HCT116 (cell line): ENCODE data around the gene MTREX. TPM values are rescaled to one million over a fixed set of nuclear protein-coding genes. Genes with fewer than 3 reads are reported as not detected.

Experiments
- ATAC-seq: fragments of 200-7000 bp; cut with Tn5 transposase; 2 replicates; pipeline ENCODE4 v1.9.1; 2020; ENCODE audit warnings: mild to moderate bottlenecking, moderate library complexity
- BruUV-seq: library from RNA; stranded (reverse); fragments of 400-500 nt; replicated peaks from 2 replicates; lab custom pipeline; 2021; lab: Mats Ljungman, UMichigan
- CTCF ChIA-PET: fragments of 300-600 bp; sonication (Branson Sonifier 250); formaldehyde crosslinking; loops from one replicate; lab custom pipeline; 2021; ENCODE audit warnings: antibody characterized with exemption; lab: Charles Lee
- POLR2A ChIA-PET: fragments of 300-600, 350-600 bp; sonication (Branson Sonifier 250); formaldehyde crosslinking; loops from one replicate; lab custom pipeline; 2021; ENCODE audit warnings: antibody characterized with exemption; lab: Charles Lee
- RAD21 ChIA-PET, 2 experiments: fragments of 300-600 bp; sonication (Branson Sonifier 250); formaldehyde crosslinking; loops; one replicate each; lab custom pipeline; 2023; ENCODE audit warnings: low total read pairs in 2 of 2; ENCODE audit not compliant: uncharacterized antibody in 2 of 2, unreplicated experiment in 2 of 2, low non-redundant PET in 1 of 2; lab: Charles Lee
- DNase-seq: peaks from one replicate; pipeline ENCODE4 v3.0.0-alpha.2; 2010; ENCODE audit warnings: low read depth, low spot score
- H2AFZ ChIP-seq: fragments of 200-600 bp; shearing (Covaris generic), sonication (generic); 2 replicates; pipeline ENCODE4 v1.6.1; 2017; ENCODE audit warnings: low read depth, mixed run types, mixed read lengths, antibody characterized with exemption, low read length; ENCODE audit not compliant: poor library complexity, severe bottlenecking
- H3K27ac ChIP-seq: 2 replicates; pipeline ENCODE4 v1.5.1; 2012; ENCODE audit warnings: low read depth, low read length
- H3K27me3 ChIP-seq: fragments of 200-600 bp; sonication (generic); 2 replicates; pipeline ENCODE4 v1.6.1; 2016; ENCODE audit warnings: mixed run types, low read length, mixed read lengths; ENCODE audit not compliant: insufficient read depth
- H3K36me3 ChIP-seq, 2 experiments: fragments of 200-500 bp in 1 of 2; fragments of 200-600 bp in 1 of 2; sonication (Bioruptor generic) in 1 of 2; sonication (generic) in 1 of 2; 2 replicates each; pipeline versions ENCODE4 v1.5.1 to v1.6.1; 2014 to 2016; ENCODE audit warnings: low read length in 2 of 2, inconsistent platforms in 1 of 2, mixed read lengths in 1 of 2, mixed run types in 1 of 2; ENCODE audit not compliant: insufficient read depth in 2 of 2, control insufficient read depth in 1 of 2
- H3K4me1 ChIP-seq, 2 experiments: fragments of 200-600 bp in 1 of 2; sonication (generic) in 1 of 2; 2 replicates each; pipeline versions ENCODE4 v1.5.1 to v1.6.1; 2012 to 2017; ENCODE audit warnings: low read length in 2 of 2, inconsistent platforms in 1 of 2, mild to moderate bottlenecking in 1 of 2, mixed read lengths in 1 of 2, mixed run types in 1 of 2, moderate library complexity in 1 of 2; ENCODE audit not compliant: insufficient read depth in 2 of 2, control insufficient read depth in 1 of 2
- H3K4me2 ChIP-seq: fragments of 200-600 bp; sonication (generic); 2 replicates; pipeline ENCODE4 v1.6.1; 2017; ENCODE audit warnings: mixed run types, low read length, mixed read lengths
- H3K4me3 ChIP-seq, 2 experiments: fragments of 200-600 bp in 1 of 2; sonication (generic) in 1 of 2; replicated peaks in 1 of 2; 2 replicates each; pipeline ENCODE4 v1.5.1; 2011 to 2016; ENCODE audit warnings: low read length in 2 of 2, control low read depth in 1 of 2, low read depth in 1 of 2, mild to moderate bottlenecking in 1 of 2, mixed read lengths in 1 of 2, mixed run types in 1 of 2
- H3K79me2 ChIP-seq: fragments of 200-600 bp; sonication (generic); 2 replicates; pipeline ENCODE4 v1.6.1; 2017; ENCODE audit warnings: mild to moderate bottlenecking, mixed run types, low read length, moderate library complexity, mixed read lengths; ENCODE audit not compliant: insufficient read depth
- H3K9ac ChIP-seq: fragments of 200-600 bp; sonication (generic); 2 replicates; pipeline ENCODE4 v1.6.1; 2016; ENCODE audit warnings: low read length, mixed read lengths
- H3K9me2 ChIP-seq: fragments of 200-600 bp; sonication (generic), shearing (Covaris generic); 2 replicates; pipeline ENCODE4 v1.6.1; 2017; ENCODE audit warnings: mixed run types, mild to moderate bottlenecking, moderate library complexity; ENCODE audit not compliant: insufficient read depth
- H3K9me3 ChIP-seq, 2 experiments: fragments of 200-500 bp in 1 of 2; fragments of 200-600 bp in 1 of 2; sonication (Bioruptor generic) in 1 of 2; sonication (generic) in 1 of 2; 2 replicates each; pipeline ENCODE4 v1.6.1; 2014 to 2017; ENCODE audit warnings: low read length in 2 of 2, mixed read lengths in 2 of 2, inconsistent platforms in 1 of 2, low read depth in 1 of 2, mild to moderate bottlenecking in 1 of 2, mixed run types in 1 of 2, moderate library complexity in 1 of 2; ENCODE audit not compliant: control insufficient read depth in 1 of 2, insufficient read depth in 1 of 2
- H4K20me1 ChIP-seq: fragments of 200-600 bp; sonication (generic), shearing (Covaris generic); 2 replicates; pipeline ENCODE4 v1.6.1; 2017; ENCODE audit warnings: mixed run types, mild to moderate bottlenecking, moderate library complexity; ENCODE audit not compliant: insufficient read depth
- EGR1 ChIP-seq: IDR thresholded peaks from 2 replicates; pipeline ENCODE4 v1.6.1; 2012; ENCODE audit warnings: low read depth
- EZH2phosphoT487 ChIP-seq: fragments of 200-600 bp; IDR thresholded peaks from 2 replicates; pipeline ENCODE4 v1.6.1; 2018; ENCODE audit warnings: antibody characterized with exemption, borderline replicate concordance
- FOSL1 ChIP-seq: IDR thresholded peaks from 2 replicates; pipeline ENCODE4 v1.6.1; 2012; ENCODE audit warnings: low read depth
- JUND ChIP-seq: IDR thresholded peaks from 2 replicates; pipeline ENCODE4 v1.6.1; 2012
- MAX ChIP-seq: IDR thresholded peaks from 2 replicates; pipeline ENCODE4 v1.6.1; 2012
- POLR2AphosphoS5 ChIP-seq: IDR thresholded peaks from 2 replicates; pipeline ENCODE4 v1.6.1; 2011; ENCODE audit warnings: mild to moderate bottlenecking, low read depth, low read length, moderate library complexity
- SIN3A ChIP-seq: IDR thresholded peaks from 2 replicates; pipeline ENCODE4 v1.6.1; 2012; ENCODE audit warnings: low read depth
- SP1 ChIP-seq: IDR thresholded peaks from 2 replicates; pipeline ENCODE4 v1.6.1; 2012; ENCODE audit warnings: low read depth
- YY1 ChIP-seq: IDR thresholded peaks from 2 replicates; pipeline ENCODE4 v1.6.1; 2011; ENCODE audit warnings: low read length, low read depth, moderate library complexity, mild to moderate bottlenecking; ENCODE audit not compliant: insufficient replicate concordance; ENCODE audit errors: extremely low read depth
- ZBTB33 ChIP-seq: IDR thresholded peaks from 2 replicates; pipeline ENCODE4 v1.6.1; 2011; ENCODE audit warnings: mild to moderate bottlenecking, low read length, moderate library complexity; ENCODE audit not compliant: insufficient replicate concordance; ENCODE audit errors: extremely low read depth
- intact Hi-C: fragments of 100-400 bp; cut with micrococcal nuclease; formaldehyde crosslinking; loops from 2 replicates; pipeline ENCODE4 v1.10.0; 2022
- total RNA-seq: library from RNA; stranded (reverse); gene quantifications from one replicate; pipeline ENCODE4 v1.2.1, GENCODE V29; 2021; ENCODE audit not compliant: unreplicated experiment
- TF ChIP-seq, protein P1 (sequence below): IDR thresholded peaks from 2 replicates; pipeline ENCODE4 v1.6.1; 2012; ENCODE audit warnings: low read depth

Gene MTREX
- total RNA-seq, 1 experiment from 2014 or later: 101 TPM

GRCh38 chr5:55471468-55471867 is 163.7 kb downstream of the MTREX start:
- Histone ChIP-seq H3K27me3 (no peaks in the 10 kb centered on the region), H3K27ac (no peak overlapping the region), H3K9me3 (no peaks in the 10 kb centered on the region), H3K79me2 (no peaks in the 10 kb centered on the region), H3K4me2 (no peak overlapping the region), H2AFZ (no peak overlapping the region), H4K20me1 (no peaks in the 10 kb centered on the region), H3K9me2 (no peaks in the 10 kb centered on the region), H3K9ac (no peak overlapping the region), H3K4me3 (no peak overlapping the region), H3K4me1 (no peaks in the 10 kb centered on the region), H3K36me3 (no peaks in the 10 kb centered on the region)
- ATAC-seq (no peak), DNase-seq (no peak)
- intact Hi-C loops: no loop called here
- no TSS peak for BruUV-seq
- CTCF ChIA-PET: no interaction called here
- POLR2A ChIA-PET: no interaction called here
- RAD21 ChIA-PET: no interaction called here
- no peak for TF ChIP-seq SP1
- TF ChIP-seq SIN3A: no peak
- TF ChIP-seq POLR2AphosphoS5: no peak
- TF ChIP-seq MAX: no peak
- no peak for TF ChIP-seq JUND
- no peak for TF ChIP-seq ZBTB33
- TF ChIP-seq YY1: no peak
- no peak for TF ChIP-seq FOSL1

GRCh38 chr5:55472642-55473041 is 164.9 kb downstream of the MTREX start:
- H3K36me3 ChIP-seq: no peaks in the 10 kb centered on the region
- ATAC-seq (no peak), DNase-seq (no peak)
- H3K27me3 ChIP-seq: no peaks in the 10 kb centered on the region
- no peaks in the 10 kb centered on the region for H4K20me1 ChIP-seq
- no peak overlapping the region for H3K9ac ChIP-seq
- CTCF ChIA-PET: no interaction called here
- H3K4me1 ChIP-seq: no peaks in the 10 kb centered on the region
- no peak overlapping the region for H3K27ac ChIP-seq
- intact Hi-C loops: no loop called here
- no peaks in the 10 kb centered on the region for H3K9me2 ChIP-seq
- no peak overlapping the region for H3K4me3 ChIP-seq
- TF ChIP-seq YY1 (no peak), EGR1 (no peak), FOSL1 (no peak), MAX (no peak), EZH2phosphoT487 (no peak)
- TF ChIP-seq, protein P1, sequence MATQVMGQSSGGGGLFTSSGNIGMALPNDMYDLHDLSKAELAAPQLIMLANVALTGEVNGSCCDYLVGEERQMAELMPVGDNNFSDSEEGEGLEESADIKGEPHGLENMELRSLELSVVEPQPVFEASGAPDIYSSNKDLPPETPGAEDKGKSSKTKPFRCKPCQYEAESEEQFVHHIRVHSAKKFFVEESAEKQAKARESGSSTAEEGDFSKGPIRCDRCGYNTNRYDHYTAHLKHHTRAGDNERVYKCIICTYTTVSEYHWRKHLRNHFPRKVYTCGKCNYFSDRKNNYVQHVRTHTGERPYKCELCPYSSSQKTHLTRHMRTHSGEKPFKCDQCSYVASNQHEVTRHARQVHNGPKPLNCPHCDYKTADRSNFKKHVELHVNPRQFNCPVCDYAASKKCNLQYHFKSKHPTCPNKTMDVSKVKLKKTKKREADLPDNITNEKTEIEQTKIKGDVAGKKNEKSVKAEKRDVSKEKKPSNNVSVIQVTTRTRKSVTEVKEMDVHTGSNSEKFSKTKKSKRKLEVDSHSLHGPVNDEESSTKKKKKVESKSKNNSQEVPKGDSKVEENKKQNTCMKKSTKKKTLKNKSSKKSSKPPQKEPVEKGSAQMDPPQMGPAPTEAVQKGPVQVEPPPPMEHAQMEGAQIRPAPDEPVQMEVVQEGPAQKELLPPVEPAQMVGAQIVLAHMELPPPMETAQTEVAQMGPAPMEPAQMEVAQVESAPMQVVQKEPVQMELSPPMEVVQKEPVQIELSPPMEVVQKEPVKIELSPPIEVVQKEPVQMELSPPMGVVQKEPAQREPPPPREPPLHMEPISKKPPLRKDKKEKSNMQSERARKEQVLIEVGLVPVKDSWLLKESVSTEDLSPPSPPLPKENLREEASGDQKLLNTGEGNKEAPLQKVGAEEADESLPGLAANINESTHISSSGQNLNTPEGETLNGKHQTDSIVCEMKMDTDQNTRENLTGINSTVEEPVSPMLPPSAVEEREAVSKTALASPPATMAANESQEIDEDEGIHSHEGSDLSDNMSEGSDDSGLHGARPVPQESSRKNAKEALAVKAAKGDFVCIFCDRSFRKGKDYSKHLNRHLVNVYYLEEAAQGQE: no peak
- no peak overlapping the region for H2AFZ ChIP-seq
- H3K79me2 ChIP-seq: no peaks in the 10 kb centered on the region
- RAD21 ChIA-PET: no interaction called here
- no peaks in the 10 kb centered on the region for H3K9me3 ChIP-seq
- POLR2A ChIA-PET: no interaction called here
- no peak overlapping the region for H3K4me2 ChIP-seq
- no TSS peak for BruUV-seq
